Neural cell (in vitro differentiated cells): ENCODE data around the gene MISP. TPM values are rescaled to one million over a fixed set of nuclear protein-coding genes. Genes with fewer than 3 reads are reported as not detected.

Experiments used
- H2AFZ ChIP-seq: fragments of 200-600, 300-800 bp; sonication (generic), shearing (Covaris generic); 2 replicates; pipeline ENCODE4 v1.6.0; 2014; ENCODE audit warnings: low read depth, mild to moderate bottlenecking, antibody characterized with exemption, low read length, moderate library complexity
- H3F3A ChIP-seq: fragments of 200-600 bp; shearing (Covaris generic); 2 replicates; pipeline ENCODE4 v1.6.1; 2016; ENCODE audit warnings: mild to moderate bottlenecking, moderate library complexity, mixed read lengths, antibody characterized with exemption, low read length; ENCODE audit not compliant: insufficient read depth, poor library complexity, severe bottlenecking
- H3K27ac ChIP-seq: fragments of 200-600, 300-800 bp; sonication (generic), shearing (Covaris generic); 2 replicates; pipeline ENCODE4 v1.5.1; 2014; ENCODE audit warnings: mild to moderate bottlenecking, low read length, moderate library complexity
- H3K27me3 ChIP-seq: fragments of 300-800, 200-600 bp; sonication (generic), shearing (Covaris generic); 2 replicates; pipeline ENCODE4 v1.6.0; 2014; ENCODE audit warnings: mild to moderate bottlenecking, low read depth, low read length, moderate library complexity; ENCODE audit not compliant: insufficient read depth
- H3K36me3 ChIP-seq: fragments of 300-800, 200-600 bp; sonication (generic), shearing (Covaris generic); 2 replicates; pipeline ENCODE4 v1.5.1; 2014; ENCODE audit warnings: mild to moderate bottlenecking, antibody characterized with exemption, low read length, moderate library complexity; ENCODE audit not compliant: insufficient read depth
- H3K4me2 ChIP-seq: fragments of 300-800, 200-600 bp; sonication (generic), shearing (Covaris generic); 2 replicates; pipeline ENCODE4 v1.6.0; 2014; ENCODE audit warnings: mild to moderate bottlenecking, low read length
- H3K4me3 ChIP-seq: fragments of 300-800, 200-600 bp; sonication (generic), shearing (Covaris generic); 2 replicates; pipeline ENCODE4 v1.5.1; 2014; ENCODE audit warnings: mild to moderate bottlenecking, low read length, moderate library complexity
- H3K79me2 ChIP-seq: fragments of 200-600 bp; shearing (Covaris generic); replicated peaks from 2 replicates; pipeline ENCODE4 v1.6.0; 2014; ENCODE audit warnings: mild to moderate bottlenecking, low read length, moderate library complexity; ENCODE audit not compliant: insufficient read depth
- H3K9ac ChIP-seq: fragments of 300-800, 200-600 bp; sonication (generic), shearing (Covaris generic); 2 replicates; pipeline ENCODE4 v1.6.1; 2016; ENCODE audit warnings: mild to moderate bottlenecking, low read length, mixed read lengths
- H3K9me2 ChIP-seq: fragments of 200-600 bp; shearing (Covaris generic); 2 replicates; pipeline ENCODE4 v1.6.1; 2016; ENCODE audit warnings: mild to moderate bottlenecking, low read length, mixed read lengths; ENCODE audit not compliant: insufficient read depth
- H3K9me3 ChIP-seq: fragments of 200-600, 300-800 bp; sonication (generic), shearing (Covaris generic); 2 replicates; pipeline ENCODE4 v1.6.1; 2016; ENCODE audit warnings: mild to moderate bottlenecking, mixed run types, low read length, moderate library complexity, mixed read lengths
- H4K20me1 ChIP-seq: fragments of 200-600 bp; shearing (Covaris generic); 2 replicates; pipeline ENCODE4 v1.6.1; 2016; ENCODE audit warnings: mild to moderate bottlenecking, mixed run types; ENCODE audit not compliant: insufficient read depth
- CTCF ChIP-seq: fragments of 450-650 bp; IDR thresholded peaks from 2 replicates; pipeline ENCODE4 v1.5.1; 2014; ENCODE audit warnings: antibody characterized with exemption, mild to moderate bottlenecking, moderate library complexity; ENCODE audit not compliant: poor library complexity, severe bottlenecking
- EP300 ChIP-seq: fragments of 450-650 bp; conservative IDR thresholded peaks from 2 replicates; pipeline ENCODE4 v1.6.1; 2014; ENCODE audit warnings: antibody characterized with exemption, mild to moderate bottlenecking, moderate library complexity; ENCODE audit not compliant: poor library complexity, severe bottlenecking
- EZH2 ChIP-seq: fragments of 200-600, 300-800 bp; shearing (Covaris generic), sonication (generic); IDR thresholded peaks from 2 replicates; pipeline ENCODE4 v1.6.1; 2014; ENCODE audit warnings: antibody characterized with exemption, low read length, borderline replicate concordance, mild to moderate bottlenecking; ENCODE audit not compliant: insufficient read depth, poor library complexity, severe bottlenecking
- MXI1 ChIP-seq: fragments of 450-650 bp; conservative IDR thresholded peaks from 2 replicates; pipeline ENCODE4 v1.6.1; 2014; ENCODE audit warnings: antibody characterized with exemption, mild to moderate bottlenecking; ENCODE audit not compliant: poor library complexity, severe bottlenecking
- POLR2AphosphoS5 ChIP-seq: IDR thresholded peaks from 2 replicates; pipeline ENCODE4 v1.6.1; 2012
- RAD21 ChIP-seq: fragments of 450-650 bp; conservative IDR thresholded peaks from 2 replicates; pipeline ENCODE4 v1.6.1; 2014; ENCODE audit warnings: antibody characterized with exemption, mild to moderate bottlenecking, moderate library complexity
- REST ChIP-seq: IDR thresholded peaks from 2 replicates; pipeline ENCODE4 v1.6.1; 2012; ENCODE audit warnings: borderline replicate concordance
- SMC3 ChIP-seq: fragments of 450-650 bp; conservative IDR thresholded peaks from 2 replicates; pipeline ENCODE4 v1.6.1; 2014; ENCODE audit warnings: antibody characterized with exemption, mild to moderate bottlenecking, moderate library complexity; ENCODE audit not compliant: poor library complexity
- TAF1 ChIP-seq: IDR thresholded peaks from 2 replicates; pipeline ENCODE4 v1.6.1; 2012; ENCODE audit warnings: low read depth
- polyA plus RNA-seq: library from polyadenylated mRNA; depleted of rRNA; stranded (reverse); fragments of >200 nt; gene quantifications from 2 replicates; pipeline ENCODE4 v1.2.3, GENCODE V29; 2014

The MISP gene
- polyA plus RNA-seq, 1 donor from 2014 or later, result 0.98 TPM

DNA sequence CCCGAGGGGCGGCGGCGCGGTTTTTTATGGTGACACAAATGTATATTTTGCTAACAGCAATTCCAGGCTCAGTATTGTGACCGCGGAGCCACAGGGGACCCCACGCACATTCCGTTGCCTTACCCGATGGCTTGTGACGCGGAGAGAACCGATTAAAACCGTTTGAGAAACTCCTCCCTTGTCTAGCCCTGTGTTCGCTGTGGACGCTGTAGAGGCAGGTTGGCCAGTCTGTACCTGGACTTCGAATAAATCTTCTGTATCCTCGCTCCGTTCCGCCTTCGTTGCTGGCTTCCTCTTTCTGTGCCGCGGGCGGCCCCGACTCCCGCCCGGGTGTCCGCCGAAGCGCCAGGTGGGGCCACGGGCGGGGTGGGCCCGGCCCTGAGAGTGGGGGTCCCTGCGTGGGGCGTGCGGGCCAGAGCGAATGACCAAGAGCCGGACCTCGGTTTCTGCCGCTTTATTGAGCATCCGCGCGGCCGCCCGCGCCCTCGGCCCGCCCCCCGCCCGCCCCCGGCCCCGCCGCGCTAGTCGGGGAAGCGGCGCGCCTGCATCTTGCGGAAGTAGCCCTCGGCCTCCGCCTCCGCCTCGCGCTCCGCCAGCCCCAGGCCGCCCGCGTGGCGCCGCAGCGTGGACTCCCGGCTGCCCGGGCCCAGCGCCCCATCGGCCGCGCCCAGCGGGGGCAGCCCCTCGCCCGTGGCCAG is 61.3 kb downstream of the MISP start:
- peaks cover 3% of the 10 kb centered on the region for H3K79me2 ChIP-seq
- H3K4me2 ChIP-seq, result no peak overlapping the region
- H4K20me1 ChIP-seq, result peaks cover 11% of the 10 kb centered on the region
- no peaks in the 10 kb centered on the region for H3K27me3 ChIP-seq
- H3K4me3 ChIP-seq, result no peak overlapping the region
- no peaks in the 10 kb centered on the region for H3F3A ChIP-seq
- H3K9me2 ChIP-seq, result no peaks in the 10 kb centered on the region
- H3K27ac ChIP-seq, result no peak overlapping the region
- H3K9ac ChIP-seq, result no peak overlapping the region
- TF ChIP-seq POLR2AphosphoS5 (peak; percentile 12), CTCF (no peak), EZH2 (no peak)
- H3K9me3 ChIP-seq, result no peaks in the 10 kb centered on the region
- H3K36me3 ChIP-seq, result no peaks in the 10 kb centered on the region
- no peak overlapping the region for H2AFZ ChIP-seq

- no peak for TF ChIP-seq REST
- TF ChIP-seq POLR2AphosphoS5, result peak; percentile 16
- Histone ChIP-seq H3F3A (no peaks in the 10 kb centered on the region), H3K27ac (no peak overlapping the region), H3K4me3 (no peak overlapping the region), H3K36me3 (no peaks in the 10 kb centered on the region), H2AFZ (no peak overlapping the region), H3K9ac (no peak overlapping the region), H3K9me3 (no peaks in the 10 kb centered on the region), H3K79me2 (peaks cover 8% of the 10 kb centered on the region), H3K4me2 (no peak overlapping the region), H3K27me3 (no peaks in the 10 kb centered on the region), H4K20me1 (peaks cover 11% of the 10 kb centered on the region), H3K9me2 (no peaks in the 10 kb centered on the region)
Observed at GRCh38 chr19:812747-813218, 61.9 kb downstream of the MISP start.

DNA sequence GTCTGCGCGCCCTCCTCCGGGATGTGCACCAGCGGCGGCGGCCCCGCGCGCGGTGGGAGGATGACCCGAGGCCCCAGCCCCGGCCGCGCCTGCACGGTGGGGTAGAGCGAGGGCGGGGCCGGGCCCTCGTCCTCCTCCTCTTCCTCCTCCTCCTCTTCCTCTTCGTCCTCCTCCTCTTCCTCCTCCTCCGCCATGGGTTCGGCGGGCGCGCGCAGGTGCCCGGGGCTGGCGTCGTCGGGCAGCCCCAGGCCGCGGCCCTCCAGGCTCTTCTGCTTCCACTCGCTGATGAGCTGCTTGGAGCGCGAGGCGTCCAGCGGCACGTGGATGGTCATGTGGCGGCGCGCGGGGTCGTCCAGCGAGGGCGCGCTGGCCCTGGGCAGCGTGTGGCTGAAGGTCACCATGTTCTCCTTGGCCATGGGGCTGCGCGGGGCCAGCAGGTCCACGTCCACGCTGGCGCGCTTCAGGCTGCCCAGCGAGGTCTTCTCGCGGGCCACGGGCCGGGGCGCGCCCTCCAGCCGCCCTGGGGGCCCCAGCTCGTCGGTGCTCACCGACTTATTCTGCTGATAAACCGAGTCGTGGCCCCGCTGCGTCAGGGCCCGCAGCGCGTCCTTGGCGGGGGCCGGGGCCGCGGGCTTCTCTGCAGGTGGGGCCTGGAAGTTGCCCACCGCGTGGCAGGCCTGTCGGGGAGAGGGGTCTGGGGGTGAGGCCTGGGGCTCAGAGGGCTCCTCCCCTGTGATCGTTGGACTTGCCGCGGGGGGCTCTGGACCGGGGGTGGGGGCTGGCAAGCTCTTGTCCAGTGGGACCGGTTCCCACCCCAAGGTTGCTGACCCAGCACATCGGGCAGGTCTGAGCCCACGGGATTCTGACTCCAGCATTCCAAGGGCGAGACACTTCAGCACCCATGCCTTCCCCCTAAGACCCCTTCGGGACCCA is 62.6 kb downstream of the MISP start:
- H3K9me2 ChIP-seq, result no peaks in the 10 kb centered on the region
- no peak overlapping the region for H3K4me2 ChIP-seq
- no peak overlapping the region for H2AFZ ChIP-seq
- peaks cover 11% of the 10 kb centered on the region for H4K20me1 ChIP-seq
- H3K27me3 ChIP-seq, result no peaks in the 10 kb centered on the region
- no peaks in the 10 kb centered on the region for H3K9me3 ChIP-seq
- no peaks in the 10 kb centered on the region for H3F3A ChIP-seq
- H3K79me2 ChIP-seq, result peaks cover 11% of the 10 kb centered on the region
- no peak overlapping the region for H3K9ac ChIP-seq
- no peak overlapping the region for H3K4me3 ChIP-seq
- H3K36me3 ChIP-seq, result no peaks in the 10 kb centered on the region
- H3K27ac ChIP-seq, result no peak overlapping the region
- TF ChIP-seq EP300 (no peak), TAF1 (no peak), POLR2AphosphoS5 (no peak), RAD21 (no peak), CTCF (no peak), EZH2 (no peak), SMC3 (no peak), MXI1 (no peak)
